ENCODE data around the gene LTA. TPM values are rescaled to one million over a fixed set of nuclear protein-coding genes. Genes with fewer than 3 reads are reported as not detected.
A peak's percentile ranks its signal among the peaks of the same experiment; 100 is the strongest.

Gene LTA
- total RNA-seq, 1 donor from 2014 or later, result not detected

DNA sequence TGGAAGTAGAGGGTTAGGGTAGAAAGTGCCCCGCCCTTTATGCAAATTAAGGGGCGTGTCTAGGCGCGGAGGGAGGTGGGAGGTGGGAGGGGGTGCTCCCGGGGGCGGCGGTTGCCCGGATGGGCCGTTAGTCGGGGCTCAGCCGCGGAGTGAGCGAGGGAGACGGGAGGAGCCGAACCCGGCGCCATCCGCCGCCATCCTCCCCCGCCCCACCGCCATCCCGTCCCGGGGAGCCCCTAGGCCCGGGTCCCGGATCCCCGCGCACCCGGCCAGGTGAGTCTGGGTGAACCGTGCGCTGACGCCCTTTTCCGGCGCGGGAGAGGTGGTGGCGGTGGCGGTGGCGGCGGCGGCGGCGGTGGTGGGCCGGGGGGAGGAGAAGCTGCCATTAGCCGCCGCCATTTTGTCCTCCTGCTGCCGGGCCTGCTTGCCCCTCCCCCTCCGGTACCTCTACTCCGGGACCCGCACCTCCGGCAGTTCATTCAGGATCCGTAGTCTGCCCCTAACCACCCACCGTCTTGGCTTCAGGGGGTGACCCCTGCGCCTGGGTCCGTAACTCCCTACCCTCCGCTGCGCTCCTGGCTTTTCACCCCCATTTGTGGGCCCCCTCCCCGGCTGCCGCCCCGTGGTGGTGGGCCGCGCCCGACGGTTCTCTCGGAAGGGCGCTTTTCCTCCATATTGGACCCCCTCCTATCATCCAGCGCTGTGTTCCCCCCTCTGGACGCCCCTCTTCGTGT, 48.7 kb downstream of the LTA start, which contains the start of gene PRRC2A:
PRRC2A (plus strand) TSS at position 130 of the 734 bp plus-strand sequence. CDS start 2,075 bp downstream, outside the sequence.
- H3K27ac ChIP-seq (replicated peaks), result peak within 1 kb of the TSS; percentile 96
- peak; percentile 93 for DNase-seq
- intact Hi-C loops (cut with micrococcal nuclease), result no loop called here
- H3K36me3 ChIP-seq, result peaks cover 30% of the 10 kb centered on the region
- H3K4me1 ChIP-seq, result peaks cover 31% of the 10 kb centered on the region
- H3K4me3 ChIP-seq, result peak within 1 kb of the TSS; percentile 89
- H3K27me3 ChIP-seq (ENCODE audit: low read depth), result no peaks in the 10 kb centered on the region
- TF ChIP-seq, protein P1, sequence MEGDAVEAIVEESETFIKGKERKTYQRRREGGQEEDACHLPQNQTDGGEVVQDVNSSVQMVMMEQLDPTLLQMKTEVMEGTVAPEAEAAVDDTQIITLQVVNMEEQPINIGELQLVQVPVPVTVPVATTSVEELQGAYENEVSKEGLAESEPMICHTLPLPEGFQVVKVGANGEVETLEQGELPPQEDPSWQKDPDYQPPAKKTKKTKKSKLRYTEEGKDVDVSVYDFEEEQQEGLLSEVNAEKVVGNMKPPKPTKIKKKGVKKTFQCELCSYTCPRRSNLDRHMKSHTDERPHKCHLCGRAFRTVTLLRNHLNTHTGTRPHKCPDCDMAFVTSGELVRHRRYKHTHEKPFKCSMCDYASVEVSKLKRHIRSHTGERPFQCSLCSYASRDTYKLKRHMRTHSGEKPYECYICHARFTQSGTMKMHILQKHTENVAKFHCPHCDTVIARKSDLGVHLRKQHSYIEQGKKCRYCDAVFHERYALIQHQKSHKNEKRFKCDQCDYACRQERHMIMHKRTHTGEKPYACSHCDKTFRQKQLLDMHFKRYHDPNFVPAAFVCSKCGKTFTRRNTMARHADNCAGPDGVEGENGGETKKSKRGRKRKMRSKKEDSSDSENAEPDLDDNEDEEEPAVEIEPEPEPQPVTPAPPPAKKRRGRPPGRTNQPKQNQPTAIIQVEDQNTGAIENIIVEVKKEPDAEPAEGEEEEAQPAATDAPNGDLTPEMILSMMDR (IDR thresholded peaks at IDR 0.05; ENCODE audit: borderline replicate concordance), result no peak
- no peaks in the 10 kb centered on the region for H3K9me3 ChIP-seq (replicated peaks)

DNA sequence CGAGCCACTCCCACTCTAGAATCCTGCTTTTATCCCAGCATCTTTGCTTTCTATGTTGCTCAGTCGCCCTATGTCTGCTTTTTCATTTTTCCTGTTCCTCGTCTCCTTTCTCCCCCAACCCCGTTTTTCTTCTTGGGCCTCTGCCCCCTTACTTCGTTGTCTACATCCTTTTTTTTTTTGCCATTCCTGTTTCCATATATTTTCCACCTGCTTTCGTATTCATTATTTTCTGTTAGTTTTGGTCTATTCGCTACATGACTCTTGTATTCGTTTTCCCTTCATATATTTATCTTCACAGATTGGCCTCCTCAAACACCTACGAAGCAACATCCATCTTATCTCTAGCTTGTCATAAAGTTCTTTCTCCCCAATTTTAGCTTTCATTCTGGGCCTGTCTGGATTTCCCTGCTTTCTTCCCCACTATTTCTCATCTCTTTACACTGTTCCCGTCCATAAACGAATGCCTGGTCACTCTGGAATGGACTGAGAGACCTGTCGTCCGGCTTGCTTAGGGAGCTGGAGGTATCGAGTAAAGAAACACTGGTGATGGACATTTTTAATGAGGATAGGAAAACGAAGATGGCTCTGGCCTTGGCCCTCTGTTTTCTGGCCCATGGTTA, 49.3 kb downstream of the LTA start:
- Histone ChIP-seq H3K4me3 (peak overlapping the region; percentile 89), H3K9me3 (replicated peaks) (no peaks in the 10 kb centered on the region), H3K4me1 (peaks cover 31% of the 10 kb centered on the region), H3K36me3 (peaks cover 37% of the 10 kb centered on the region), H3K27ac (replicated peaks) (peak overlapping the region; percentile 96), H3K27me3 (ENCODE audit: low read depth) (no peaks in the 10 kb centered on the region)
- TF ChIP-seq, protein P1 (IDR thresholded peaks at IDR 0.05; ENCODE audit: borderline replicate concordance), result no peak
- intact Hi-C loops (cut with micrococcal nuclease), result no loop called here
- DNase-seq, result no peak

DNA sequence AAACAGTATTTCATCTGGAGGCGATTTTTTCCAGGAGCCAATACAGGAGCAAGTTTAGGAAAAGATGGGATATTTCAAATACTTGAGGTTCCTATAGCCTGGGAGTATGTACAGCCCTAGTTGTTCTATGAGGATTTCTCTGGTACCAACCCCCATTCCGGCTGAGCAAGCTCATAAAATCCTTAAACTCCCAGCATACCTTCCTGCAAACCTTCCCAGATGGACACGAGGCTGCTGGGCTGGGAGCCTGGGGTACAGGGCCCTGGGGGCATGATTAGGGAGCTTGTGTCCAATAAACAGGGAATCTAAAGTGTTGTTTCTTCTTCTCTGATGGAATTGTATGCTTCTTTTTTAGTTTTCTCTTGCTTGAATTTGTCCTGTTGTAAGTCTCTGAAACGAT, 49.9 kb downstream of the LTA start:
- Histone ChIP-seq H3K36me3 (peaks cover 42% of the 10 kb centered on the region), H3K4me1 (peaks cover 31% of the 10 kb centered on the region), H3K27me3 (ENCODE audit: low read depth) (no peaks in the 10 kb centered on the region), H3K4me3 (peak overlapping the region; percentile 89), H3K9me3 (replicated peaks) (no peaks in the 10 kb centered on the region), H3K27ac (replicated peaks) (peak overlapping the region; percentile 96)
- no peak for DNase-seq
- TF ChIP-seq, protein P1 (IDR thresholded peaks at IDR 0.05; ENCODE audit: borderline replicate concordance), result no peak
- intact Hi-C loops (cut with micrococcal nuclease), result no loop called here

DNA sequence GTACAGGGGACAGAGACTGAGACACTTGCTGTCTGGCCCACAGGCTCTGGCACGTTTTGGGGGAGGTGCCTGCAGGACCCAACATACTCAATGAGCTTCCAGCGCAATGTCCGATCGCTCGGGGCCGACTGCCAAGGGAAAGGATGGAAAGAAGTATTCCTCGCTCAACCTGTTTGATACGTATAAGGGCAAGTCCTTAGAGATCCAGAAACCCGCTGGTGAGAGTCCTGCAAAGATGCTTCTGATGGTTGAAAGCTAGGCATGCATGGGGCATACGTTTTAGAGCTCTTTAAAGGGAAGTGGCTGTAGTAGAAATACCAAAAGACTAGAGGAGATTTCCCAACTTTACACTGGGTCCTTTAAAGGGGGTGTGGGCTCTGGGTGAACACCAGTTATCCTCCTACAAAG, 50.6 kb downstream of the LTA start:
- Histone ChIP-seq H3K4me3 (peak overlapping the region; percentile 89), H3K4me1 (peaks cover 31% of the 10 kb centered on the region), H3K27me3 (ENCODE audit: low read depth) (no peaks in the 10 kb centered on the region), H3K27ac (replicated peaks) (no peak overlapping the region), H3K9me3 (replicated peaks) (no peaks in the 10 kb centered on the region), H3K36me3 (peaks cover 49% of the 10 kb centered on the region)
- TF ChIP-seq, protein P1 (IDR thresholded peaks at IDR 0.05; ENCODE audit: borderline replicate concordance), result no peak
- no peak for DNase-seq
- intact Hi-C loops (cut with micrococcal nuclease), result no loop called here

Other genes with a start within 250 kb of the LTA start
- 400 TPM for gene HLA-B, start 215.1 kb upstream of the LTA start, total RNA-seq
- 9.9 TPM for gene MICA, start 168.7 kb upstream of the LTA start, total RNA-seq
- 1.1 TPM for gene MICB, start 74.1 kb upstream of the LTA start, total RNA-seq
- gene MCCD1, start 43.3 kb upstream of the LTA start, total RNA-seq, result not detected
- gene DDX39B, start 30.3 kb upstream of the LTA start, total RNA-seq, result 179 TPM
- gene ATP6V1G2, start 25.7 kb upstream of the LTA start, total RNA-seq, result 1.6 TPM
- gene NFKBIL1, start 24.7 kb upstream of the LTA start, total RNA-seq, result 11.5 TPM
- 0.47 TPM for gene TNF, start 3.3 kb downstream of the LTA start, total RNA-seq
- 0.25 TPM for gene LTB, start 10.1 kb downstream of the LTA start, total RNA-seq
- 6.5 TPM for gene LST1, start 14.0 kb downstream of the LTA start, total RNA-seq
- not detected for gene NCR3, start 20.7 kb downstream of the LTA start, total RNA-seq
- gene AIF1, start 42.9 kb downstream of the LTA start, total RNA-seq, result 15.2 TPM
- 82.4 TPM for gene PRRC2A, start 48.4 kb downstream of the LTA start, total RNA-seq
- gene BAG6, start 80.4 kb downstream of the LTA start, total RNA-seq, result 260 TPM
- gene APOM, start 83.6 kb downstream of the LTA start, total RNA-seq, result 2.4 TPM
- gene C6orf47, start 88.5 kb downstream of the LTA start, total RNA-seq, result 16.9 TPM
- gene GPANK1, start 92.7 kb downstream of the LTA start, total RNA-seq, result 19.2 TPM
- gene CSNK2B, start 93.8 kb downstream of the LTA start, total RNA-seq, result 105 TPM
- gene LY6G5B, start 97.7 kb downstream of the LTA start, total RNA-seq, result 4.4 TPM
- 1.5 TPM for gene LY6G5C, start 108.8 kb downstream of the LTA start, total RNA-seq
- 29.6 TPM for gene ABHD16A, start 131.0 kb downstream of the LTA start, total RNA-seq
- gene LY6G6F, start 134.6 kb downstream of the LTA start, total RNA-seq, result not detected
- gene LY6G6D, start 143.1 kb downstream of the LTA start, total RNA-seq, result not detected
- gene LY6G6C, start 149.5 kb downstream of the LTA start, total RNA-seq, result not detected
- 0.19 TPM for gene MPIG6B, start 151.1 kb downstream of the LTA start, total RNA-seq
- 36.1 TPM for gene DDAH2, start 157.0 kb downstream of the LTA start, total RNA-seq
- 78.0 TPM for gene CLIC1, start 164.2 kb downstream of the LTA start, total RNA-seq
- 1.3 TPM for gene MSH5, start 167.7 kb downstream of the LTA start, total RNA-seq
- not detected for gene SAPCD1, start 190.4 kb downstream of the LTA start, total RNA-seq
- 14.7 TPM for gene VWA7, start 205.0 kb downstream of the LTA start, total RNA-seq
- 20.0 TPM for gene VARS1, start 223.5 kb downstream of the LTA start, total RNA-seq
- gene LSM2, start 234.7 kb downstream of the LTA start, total RNA-seq, result 19.4 TPM
- gene HSPA1L, start 243.0 kb downstream of the LTA start, total RNA-seq, result 2.2 TPM
- gene HSPA1A, start 243.3 kb downstream of the LTA start, total RNA-seq, result 271 TPM

Data from left ventricle myocardium inferior (tissue), 1 donor.